ENCODE results near the gene PDLIM1.

PDLIM1 gene

GRCh38 chr10:95196046-95196445 is 94.8 kb downstream of the PDLIM1 start:
- H3K36me3 ChIP-seq (ENCODE audit: insufficient read depth, low read length): no peaks in the 10 kb centered on the region
- H2AFZ ChIP-seq (ENCODE audit: low read length): no peak overlapping the region
- H3F3A ChIP-seq (ENCODE audit: low read depth): no peaks in the 10 kb centered on the region
- no peak overlapping the region for H3K4me2 ChIP-seq (ENCODE audit: low read depth, low read length, poor library complexity, severe bottlenecking)
- no peaks in the 10 kb centered on the region for H3K9me3 ChIP-seq (ENCODE audit: insufficient read depth, low read depth, low read length)
- H3K9me2 ChIP-seq (replicated peaks; ENCODE audit: low read depth, low read length): no peaks in the 10 kb centered on the region
- H3K27me3 ChIP-seq (ENCODE audit: insufficient read depth, low read length, poor library complexity, severe bottlenecking): no peaks in the 10 kb centered on the region
- H3K4me3 ChIP-seq (ENCODE audit: low read length, poor library complexity, severe bottlenecking): no peak overlapping the region
- no peaks in the 10 kb centered on the region for H4K20me1 ChIP-seq (ENCODE audit: insufficient read depth, low read length, poor library complexity, severe bottlenecking)
- TF ChIP-seq CTCF (conservative IDR thresholded peaks at IDR 0.05; ENCODE audit: low read length): no peak
- no peak for TF ChIP-seq EZH2phosphoT487 (IDR thresholded peaks at IDR 0.05; ENCODE audit: borderline replicate concordance)
- no peaks in the 10 kb centered on the region for H3K79me2 ChIP-seq (ENCODE audit: insufficient read depth, low read length)
- no peak overlapping the region for H3K9ac ChIP-seq (ENCODE audit: low read depth, low read length, poor library complexity, severe bottlenecking)
- no peaks in the 10 kb centered on the region for H3K4me1 ChIP-seq (ENCODE audit: insufficient read depth, low read length, poor library complexity, severe bottlenecking)

- Histone ChIP-seq H3K9me3 (ENCODE audit: insufficient read depth, low read depth, low read length) (no peaks in the 10 kb centered on the region), H3F3A (ENCODE audit: low read depth) (no peaks in the 10 kb centered on the region), H3K9me2 (replicated peaks; ENCODE audit: low read depth, low read length) (no peaks in the 10 kb centered on the region), H4K20me1 (ENCODE audit: insufficient read depth, low read length, poor library complexity, severe bottlenecking) (no peaks in the 10 kb centered on the region), H3K4me2 (ENCODE audit: low read depth, low read length, poor library complexity, severe bottlenecking) (no peak within 1 kb of the TSS), H3K27me3 (ENCODE audit: insufficient read depth, low read length, poor library complexity, severe bottlenecking) (no peaks in the 10 kb centered on the region), H3K4me1 (ENCODE audit: insufficient read depth, low read length, poor library complexity, severe bottlenecking) (no peaks in the 10 kb centered on the region), H2AFZ (ENCODE audit: low read length) (no peak within 1 kb of the TSS), H3K9ac (ENCODE audit: low read depth, low read length, poor library complexity, severe bottlenecking) (no peak within 1 kb of the TSS), H3K79me2 (ENCODE audit: insufficient read depth, low read length) (no peaks in the 10 kb centered on the region), H3K36me3 (ENCODE audit: insufficient read depth, low read length) (no peaks in the 10 kb centered on the region), H3K4me3 (ENCODE audit: low read length, poor library complexity, severe bottlenecking) (no peak within 1 kb of the TSS)
- TF ChIP-seq CTCF (conservative IDR thresholded peaks at IDR 0.05; ENCODE audit: low read length) (no peak), EZH2phosphoT487 (IDR thresholded peaks at IDR 0.05; ENCODE audit: borderline replicate concordance) (no peak)
Measured at GRCh38 chr10:95193944-95194343, 96.9 kb downstream of the PDLIM1 start, which contains the start of gene ACSM6. ACSM6 (plus strand) TSS chr10:95194238; CDS start chr10:95194486, 248 bp downstream.

GRCh38 chr10:95188593-95188992 is 102.2 kb downstream of the PDLIM1 start:
- Histone ChIP-seq H3K36me3 (ENCODE audit: insufficient read depth, low read length) (no peaks in the 10 kb centered on the region), H3F3A (ENCODE audit: low read depth) (no peaks in the 10 kb centered on the region), H3K9me2 (replicated peaks; ENCODE audit: low read depth, low read length) (no peaks in the 10 kb centered on the region), H3K79me2 (ENCODE audit: insufficient read depth, low read length) (no peaks in the 10 kb centered on the region), H3K4me3 (ENCODE audit: low read length, poor library complexity, severe bottlenecking) (no peak overlapping the region), H3K9me3 (ENCODE audit: insufficient read depth, low read depth, low read length) (no peaks in the 10 kb centered on the region), H2AFZ (ENCODE audit: low read length) (no peak overlapping the region), H3K9ac (ENCODE audit: low read depth, low read length, poor library complexity, severe bottlenecking) (no peak overlapping the region), H4K20me1 (ENCODE audit: insufficient read depth, low read length, poor library complexity, severe bottlenecking) (no peaks in the 10 kb centered on the region), H3K4me2 (ENCODE audit: low read depth, low read length, poor library complexity, severe bottlenecking) (no peak overlapping the region), H3K4me1 (ENCODE audit: insufficient read depth, low read length, poor library complexity, severe bottlenecking) (no peaks in the 10 kb centered on the region), H3K27me3 (ENCODE audit: insufficient read depth, low read length, poor library complexity, severe bottlenecking) (no peaks in the 10 kb centered on the region)
- TF ChIP-seq CTCF (conservative IDR thresholded peaks at IDR 0.05; ENCODE audit: low read length): no peak
- no peak for TF ChIP-seq EZH2phosphoT487 (IDR thresholded peaks at IDR 0.05; ENCODE audit: borderline replicate concordance)
